ENCODE measurements around the gene TCL1B.

DNA sequence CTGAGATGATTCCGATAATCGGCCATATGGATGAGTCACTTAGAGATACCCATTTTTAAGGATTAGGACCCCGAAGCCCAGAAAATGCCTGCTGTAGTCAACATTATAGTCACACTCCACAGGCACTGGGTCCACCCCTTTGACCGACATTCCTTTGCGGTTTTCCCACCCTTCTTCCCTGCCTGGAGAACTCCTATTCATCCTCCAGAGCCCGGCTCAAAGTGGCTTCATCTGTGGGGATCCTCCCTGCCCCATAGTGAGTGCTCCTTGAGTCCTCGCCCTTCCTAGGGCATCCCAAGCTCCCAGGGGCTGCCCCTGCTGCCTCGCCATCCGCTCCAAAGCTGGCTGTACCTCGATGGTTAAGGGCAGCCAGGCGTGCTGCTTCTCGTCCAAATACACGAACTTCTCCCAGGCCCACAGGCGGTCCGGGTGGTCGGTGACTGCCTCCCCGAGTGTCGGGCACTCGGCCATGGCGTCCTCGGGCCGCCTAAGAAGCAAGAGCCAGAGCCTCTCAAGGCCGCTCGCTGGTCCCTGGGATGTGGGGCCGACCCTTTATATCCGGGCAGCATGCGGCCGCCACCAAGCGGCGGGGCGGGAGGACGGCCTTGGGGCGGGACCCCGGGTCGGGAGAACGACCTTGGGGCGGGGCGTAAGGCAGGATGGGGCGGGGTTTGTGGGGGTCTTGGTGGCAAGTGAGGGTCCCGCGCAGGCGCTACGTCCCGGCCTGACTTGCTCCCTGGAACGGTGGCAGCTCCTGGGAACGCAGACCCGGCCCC, 27.6 kb downstream of the TCL1B start, which contains the start of gene TCL1A:
- no peak for TF ChIP-seq RFX5 (IDR thresholded peaks at IDR 0.05)
- TF ChIP-seq, protein P1, sequence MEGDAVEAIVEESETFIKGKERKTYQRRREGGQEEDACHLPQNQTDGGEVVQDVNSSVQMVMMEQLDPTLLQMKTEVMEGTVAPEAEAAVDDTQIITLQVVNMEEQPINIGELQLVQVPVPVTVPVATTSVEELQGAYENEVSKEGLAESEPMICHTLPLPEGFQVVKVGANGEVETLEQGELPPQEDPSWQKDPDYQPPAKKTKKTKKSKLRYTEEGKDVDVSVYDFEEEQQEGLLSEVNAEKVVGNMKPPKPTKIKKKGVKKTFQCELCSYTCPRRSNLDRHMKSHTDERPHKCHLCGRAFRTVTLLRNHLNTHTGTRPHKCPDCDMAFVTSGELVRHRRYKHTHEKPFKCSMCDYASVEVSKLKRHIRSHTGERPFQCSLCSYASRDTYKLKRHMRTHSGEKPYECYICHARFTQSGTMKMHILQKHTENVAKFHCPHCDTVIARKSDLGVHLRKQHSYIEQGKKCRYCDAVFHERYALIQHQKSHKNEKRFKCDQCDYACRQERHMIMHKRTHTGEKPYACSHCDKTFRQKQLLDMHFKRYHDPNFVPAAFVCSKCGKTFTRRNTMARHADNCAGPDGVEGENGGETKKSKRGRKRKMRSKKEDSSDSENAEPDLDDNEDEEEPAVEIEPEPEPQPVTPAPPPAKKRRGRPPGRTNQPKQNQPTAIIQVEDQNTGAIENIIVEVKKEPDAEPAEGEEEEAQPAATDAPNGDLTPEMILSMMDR (IDR thresholded peaks at IDR 0.05) = no peak
- TF ChIP-seq RAD21 (conservative IDR thresholded peaks at IDR 0.05 in 1 of 2, IDR thresholded peaks at IDR 0.05 in 1 of 2) = no peak
- no peak for TF ChIP-seq KDM1A (IDR thresholded peaks at IDR 0.05; ENCODE audit: low read depth)
- TF ChIP-seq, protein P2, sequence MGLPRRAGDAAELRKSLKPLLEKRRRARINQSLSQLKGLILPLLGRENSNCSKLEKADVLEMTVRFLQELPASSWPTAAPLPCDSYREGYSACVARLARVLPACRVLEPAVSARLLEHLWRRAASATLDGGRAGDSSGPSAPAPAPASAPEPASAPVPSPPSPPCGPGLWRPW (IDR thresholded peaks at IDR 0.05) = no peak
- TF ChIP-seq JUN (IDR thresholded peaks at IDR 0.05) = no peak
- TF ChIP-seq ZSCAN20 (CRISPR knock-in tag; IDR thresholded peaks at IDR 0.05) = no peak
- TF ChIP-seq POLR2A (IDR thresholded peaks at IDR 0.05; ENCODE audit: low read length) = no peak
- TF ChIP-seq CBX2 (IDR thresholded peaks at IDR 0.05; ENCODE audit: borderline replicate concordance, low read depth) = no peak
- no peak for TF ChIP-seq NR3C1 (IDR thresholded peaks at IDR 0.05)
- no peak for TF ChIP-seq NFE2L2 (conservative IDR thresholded peaks at IDR 0.05; ENCODE audit: low read length)
- no peak for TF ChIP-seq KDM5A (IDR thresholded peaks at IDR 0.05)
- TF ChIP-seq, protein P3, sequence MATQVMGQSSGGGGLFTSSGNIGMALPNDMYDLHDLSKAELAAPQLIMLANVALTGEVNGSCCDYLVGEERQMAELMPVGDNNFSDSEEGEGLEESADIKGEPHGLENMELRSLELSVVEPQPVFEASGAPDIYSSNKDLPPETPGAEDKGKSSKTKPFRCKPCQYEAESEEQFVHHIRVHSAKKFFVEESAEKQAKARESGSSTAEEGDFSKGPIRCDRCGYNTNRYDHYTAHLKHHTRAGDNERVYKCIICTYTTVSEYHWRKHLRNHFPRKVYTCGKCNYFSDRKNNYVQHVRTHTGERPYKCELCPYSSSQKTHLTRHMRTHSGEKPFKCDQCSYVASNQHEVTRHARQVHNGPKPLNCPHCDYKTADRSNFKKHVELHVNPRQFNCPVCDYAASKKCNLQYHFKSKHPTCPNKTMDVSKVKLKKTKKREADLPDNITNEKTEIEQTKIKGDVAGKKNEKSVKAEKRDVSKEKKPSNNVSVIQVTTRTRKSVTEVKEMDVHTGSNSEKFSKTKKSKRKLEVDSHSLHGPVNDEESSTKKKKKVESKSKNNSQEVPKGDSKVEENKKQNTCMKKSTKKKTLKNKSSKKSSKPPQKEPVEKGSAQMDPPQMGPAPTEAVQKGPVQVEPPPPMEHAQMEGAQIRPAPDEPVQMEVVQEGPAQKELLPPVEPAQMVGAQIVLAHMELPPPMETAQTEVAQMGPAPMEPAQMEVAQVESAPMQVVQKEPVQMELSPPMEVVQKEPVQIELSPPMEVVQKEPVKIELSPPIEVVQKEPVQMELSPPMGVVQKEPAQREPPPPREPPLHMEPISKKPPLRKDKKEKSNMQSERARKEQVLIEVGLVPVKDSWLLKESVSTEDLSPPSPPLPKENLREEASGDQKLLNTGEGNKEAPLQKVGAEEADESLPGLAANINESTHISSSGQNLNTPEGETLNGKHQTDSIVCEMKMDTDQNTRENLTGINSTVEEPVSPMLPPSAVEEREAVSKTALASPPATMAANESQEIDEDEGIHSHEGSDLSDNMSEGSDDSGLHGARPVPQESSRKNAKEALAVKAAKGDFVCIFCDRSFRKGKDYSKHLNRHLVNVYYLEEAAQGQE (IDR thresholded peaks at IDR 0.05) = no peak
